ENCODE data around the gene UTP15.

Gene UTP15

DNA sequence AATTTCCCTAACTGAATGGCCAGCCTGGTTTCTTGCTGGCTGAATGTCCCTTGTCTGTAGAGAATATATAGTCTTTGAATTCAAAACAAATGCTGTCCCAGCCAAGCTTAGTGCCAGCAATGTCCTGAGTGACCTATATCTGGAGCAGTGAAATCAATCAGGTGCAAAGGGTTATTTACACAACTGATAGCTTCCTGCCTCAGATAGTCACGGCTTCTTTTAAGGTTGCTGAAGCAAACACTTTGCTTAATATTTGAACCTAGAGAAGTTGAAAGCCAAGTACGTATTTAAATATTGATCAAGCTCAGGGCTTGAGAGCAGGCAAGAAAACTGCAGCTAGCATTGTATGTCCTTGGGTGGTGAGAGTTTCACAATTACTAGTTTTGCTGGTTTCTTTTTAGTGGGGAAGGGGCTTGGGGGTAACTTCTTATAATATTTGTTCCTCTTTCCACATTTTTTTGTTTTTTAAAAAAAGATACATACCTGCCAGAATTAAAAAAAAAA, 58.4 kb downstream of the UTP15 start:
- DNase-seq, result no peak
- TF ChIP-seq GATA1 (IDR thresholded peaks at IDR 0.05; ENCODE audit: low read depth, low read length) (no peak), POLR2A (IDR thresholded peaks at IDR 0.05; ENCODE audit: low read length) (no peak)

DNA sequence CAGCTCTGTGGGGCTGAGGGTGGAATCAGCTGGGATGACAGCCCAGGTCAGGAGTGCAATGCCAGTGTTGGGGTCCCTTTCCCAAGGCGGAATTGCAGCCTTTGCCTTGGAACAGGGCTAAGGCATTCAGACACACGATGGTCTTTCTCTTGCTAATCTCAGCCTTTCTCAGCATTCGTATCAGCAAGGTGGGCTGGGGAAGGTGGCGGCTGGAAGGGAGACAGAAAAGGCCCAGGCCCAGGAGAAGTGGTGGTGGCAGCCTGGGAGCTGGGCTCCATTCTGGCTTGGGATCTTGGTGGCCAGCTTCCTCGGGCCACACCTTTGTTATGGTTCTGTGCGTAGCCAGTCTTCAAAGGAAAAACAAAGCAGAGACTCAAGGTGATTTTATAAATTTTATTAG, 59.3 kb downstream of the UTP15 start:
- TF ChIP-seq POLR2A (IDR thresholded peaks at IDR 0.05; ENCODE audit: low read length) (no peak), GATA1 (IDR thresholded peaks at IDR 0.05; ENCODE audit: low read depth, low read length) (no peak)
- no peak for DNase-seq

GRCh38 chr5:73625372-73625943, 59.9 kb downstream of the UTP15 start:
- TF ChIP-seq GATA1 (IDR thresholded peaks at IDR 0.05; ENCODE audit: low read depth, low read length) (no peak), POLR2A (IDR thresholded peaks at IDR 0.05; ENCODE audit: low read length) (no peak)

DNA sequence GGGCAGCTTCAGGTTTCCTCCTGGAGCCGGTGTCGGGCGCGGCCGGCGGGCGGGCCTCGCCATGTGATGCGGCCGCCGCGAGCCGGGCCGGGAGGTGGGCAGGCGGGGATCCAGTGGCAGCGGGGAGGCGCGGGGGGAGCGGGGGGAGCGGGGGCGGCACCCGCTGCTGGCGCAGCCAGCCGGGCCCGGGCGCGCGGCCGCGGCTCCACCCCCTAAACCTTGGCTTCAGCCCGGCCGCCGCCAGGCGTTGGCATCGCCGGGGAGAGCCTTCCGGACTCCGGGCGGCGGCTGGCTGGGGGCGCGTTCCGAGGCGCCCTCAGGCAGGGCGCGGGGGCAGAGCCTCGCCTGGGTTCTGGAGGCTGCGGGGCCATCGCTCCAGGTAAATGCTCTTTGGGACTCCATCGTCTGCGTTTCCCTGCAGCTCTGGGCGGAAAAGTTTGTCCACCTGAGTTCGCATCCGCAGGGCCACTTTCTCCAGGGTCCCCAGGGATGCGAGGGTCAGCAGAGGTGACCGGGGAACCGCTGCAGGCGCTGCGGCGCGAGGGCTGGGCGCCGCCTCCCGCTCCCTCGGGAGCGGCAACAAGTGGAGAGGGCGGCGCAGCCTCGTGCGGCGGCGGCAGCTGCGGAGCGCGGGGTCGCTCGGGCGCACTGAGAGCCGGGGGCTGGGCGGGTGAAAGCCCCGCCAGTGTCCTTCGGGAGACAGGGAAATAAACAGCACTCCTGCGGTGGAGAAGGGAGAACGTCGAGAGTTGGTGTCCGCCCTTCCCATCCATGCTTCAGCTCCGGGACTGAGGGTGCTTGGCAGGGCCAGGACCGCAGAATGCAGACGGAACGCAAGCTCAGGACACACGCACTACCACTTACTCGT, 60.6 kb downstream of the UTP15 start, which contains the start of gene ARHGEF28:
TSS of gene ARHGEF28 (plus strand) at position 253 of the 868 bp plus-strand sequence. CDS start 58,656 bp downstream, outside the sequence.
- peak; percentile 45 to 50 for DNase-seq
- TF ChIP-seq POLR2A (IDR thresholded peaks at IDR 0.05; ENCODE audit: low read length) (no peak), GATA1 (IDR thresholded peaks at IDR 0.05; ENCODE audit: low read depth, low read length) (no peak)

More at GRCh38 chr5:73625372-73625943, 59.9 kb downstream of the UTP15 start:
- DNase-seq, result no peak

DNA sequence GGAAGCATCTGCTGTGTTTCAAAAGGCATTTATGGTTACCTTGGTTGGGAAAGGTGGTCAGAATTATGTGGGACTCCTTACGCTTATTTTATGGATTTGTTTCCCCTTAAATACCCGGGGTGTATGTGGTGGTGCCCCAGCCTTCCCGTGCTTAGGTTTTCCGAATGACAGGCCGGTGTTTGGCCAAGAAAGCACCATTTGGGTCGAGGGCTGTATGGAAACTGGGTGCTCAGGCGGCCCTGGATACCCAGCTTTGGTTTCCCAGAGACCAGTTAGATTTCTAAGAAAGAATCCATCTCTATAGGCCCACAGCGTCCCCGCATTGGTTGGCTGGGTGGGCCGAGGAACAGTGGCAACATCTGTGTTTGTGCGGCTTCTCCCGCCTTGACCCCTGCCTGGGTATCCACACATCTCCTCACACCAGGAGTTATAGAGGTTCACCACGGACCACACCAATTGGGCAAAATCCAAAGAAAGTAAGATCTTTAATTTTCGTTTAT, 61.3 kb downstream of the UTP15 start:
- TF ChIP-seq GATA1 (IDR thresholded peaks at IDR 0.05; ENCODE audit: low read depth, low read length) (no peak), POLR2A (IDR thresholded peaks at IDR 0.05; ENCODE audit: low read length) (no peak)
- no peak for DNase-seq

DNA sequence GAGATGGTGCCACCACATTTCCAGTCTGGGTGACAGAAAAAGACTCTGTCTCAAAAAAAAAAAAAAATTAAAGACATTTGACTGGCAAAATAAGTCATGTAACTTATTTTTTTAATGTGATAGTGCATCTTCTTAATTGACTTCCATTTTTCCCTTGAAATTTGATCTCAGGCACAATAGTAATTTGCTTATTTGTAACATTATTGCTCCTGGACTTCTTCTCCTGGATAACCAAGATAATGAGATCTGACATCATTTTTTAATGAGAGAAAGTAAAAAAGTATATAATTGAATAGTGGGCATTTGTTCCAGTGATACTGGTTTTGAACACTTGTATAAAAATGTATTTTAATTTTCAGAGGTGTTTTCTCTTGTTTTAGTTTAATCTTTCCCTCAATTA, 63.9 kb downstream of the UTP15 start:
- no peak for TF ChIP-seq GATA1 (IDR thresholded peaks at IDR 0.05; ENCODE audit: low read depth, low read length)
- no peak for TF ChIP-seq POLR2A (IDR thresholded peaks at IDR 0.05; ENCODE audit: low read length)
- no peak for DNase-seq

DNA sequence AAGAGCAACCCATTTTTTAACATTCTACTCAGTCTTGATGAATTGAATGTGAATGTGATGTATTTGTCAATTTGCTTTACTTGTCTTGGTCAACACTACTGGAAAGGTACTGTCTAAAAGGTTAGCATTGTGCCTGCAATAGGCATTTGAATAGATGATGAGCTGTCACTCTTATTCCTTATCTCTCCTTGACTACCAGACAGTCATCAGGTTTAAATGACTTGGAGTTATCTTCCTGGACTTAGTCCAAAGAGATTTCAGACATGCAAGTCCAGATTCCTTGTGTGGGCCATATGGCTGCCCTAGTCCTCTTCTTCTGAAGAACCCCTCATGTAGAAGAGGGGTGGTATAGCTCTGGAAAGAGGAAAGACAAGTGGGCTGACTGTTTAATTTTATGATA, 65.2 kb downstream of the UTP15 start:
- DNase-seq, result no peak
- no peak for TF ChIP-seq GATA1 (IDR thresholded peaks at IDR 0.05; ENCODE audit: low read depth, low read length)
- no peak for TF ChIP-seq POLR2A (IDR thresholded peaks at IDR 0.05; ENCODE audit: low read length)

DNA sequence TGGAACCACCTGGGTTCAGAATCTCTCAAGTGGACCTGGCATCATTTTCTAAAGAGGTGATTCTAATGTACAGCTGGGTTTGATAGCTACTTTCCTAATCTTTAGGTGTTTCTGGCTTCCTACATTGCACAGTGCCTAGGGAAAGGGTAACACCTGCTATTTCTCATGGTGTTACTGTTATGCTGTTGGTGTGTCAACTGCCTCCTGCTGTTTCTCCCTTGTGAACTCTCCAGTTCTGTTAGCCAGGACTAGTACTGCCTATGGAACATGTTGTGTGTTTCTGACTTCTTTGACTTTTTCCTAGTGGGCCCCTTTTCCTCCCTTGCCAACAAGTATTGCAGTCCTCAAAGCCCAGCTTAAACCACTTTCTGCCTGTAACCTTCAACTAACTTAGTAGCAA, 66.0 kb downstream of the UTP15 start:
- TF ChIP-seq POLR2A (IDR thresholded peaks at IDR 0.05; ENCODE audit: low read length), result no peak
- no peak for TF ChIP-seq GATA1 (IDR thresholded peaks at IDR 0.05; ENCODE audit: low read depth, low read length)
- DNase-seq, result no peak
